Measurements from ENCODE around the gene EPS8L1.

DNA sequence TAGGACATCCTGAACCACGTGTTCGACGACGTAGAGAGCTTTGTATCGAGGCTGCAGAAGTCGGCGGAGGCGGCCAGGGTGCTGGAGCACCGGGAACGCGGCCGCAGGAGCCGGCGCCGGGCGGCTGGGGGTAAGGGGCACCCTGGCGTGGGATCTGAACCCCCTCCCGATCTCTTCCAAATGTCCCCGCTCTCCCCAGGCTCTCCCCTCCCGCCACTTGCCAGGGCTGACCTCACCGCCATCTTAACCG, 6.0 kb downstream of the EPS8L1 start:
- TF ChIP-seq, protein P1, sequence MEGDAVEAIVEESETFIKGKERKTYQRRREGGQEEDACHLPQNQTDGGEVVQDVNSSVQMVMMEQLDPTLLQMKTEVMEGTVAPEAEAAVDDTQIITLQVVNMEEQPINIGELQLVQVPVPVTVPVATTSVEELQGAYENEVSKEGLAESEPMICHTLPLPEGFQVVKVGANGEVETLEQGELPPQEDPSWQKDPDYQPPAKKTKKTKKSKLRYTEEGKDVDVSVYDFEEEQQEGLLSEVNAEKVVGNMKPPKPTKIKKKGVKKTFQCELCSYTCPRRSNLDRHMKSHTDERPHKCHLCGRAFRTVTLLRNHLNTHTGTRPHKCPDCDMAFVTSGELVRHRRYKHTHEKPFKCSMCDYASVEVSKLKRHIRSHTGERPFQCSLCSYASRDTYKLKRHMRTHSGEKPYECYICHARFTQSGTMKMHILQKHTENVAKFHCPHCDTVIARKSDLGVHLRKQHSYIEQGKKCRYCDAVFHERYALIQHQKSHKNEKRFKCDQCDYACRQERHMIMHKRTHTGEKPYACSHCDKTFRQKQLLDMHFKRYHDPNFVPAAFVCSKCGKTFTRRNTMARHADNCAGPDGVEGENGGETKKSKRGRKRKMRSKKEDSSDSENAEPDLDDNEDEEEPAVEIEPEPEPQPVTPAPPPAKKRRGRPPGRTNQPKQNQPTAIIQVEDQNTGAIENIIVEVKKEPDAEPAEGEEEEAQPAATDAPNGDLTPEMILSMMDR (conservative IDR thresholded peaks at IDR 0.05; ENCODE audit: low read depth, low read length): no peak
- TF ChIP-seq EZH2 (IDR thresholded peaks at IDR 0.05; ENCODE audit: low read length, unreplicated experiment): no peak
